Measurements from ENCODE around the gene TMEM44.
"Not testable (repeated sequence)": the region's sequence is repeated elsewhere in the genome, so short reads cannot be mapped to it uniquely, and the experiment has no call there.

TMEM44 gene

GRCh38 chr3:194642769-194643168, 9.6 kb upstream of the TMEM44 start:
- no peak for DNase-seq (ENCODE audit: low spot score)

- no peak for DNase-seq (ENCODE audit: low spot score)
Measured at GRCh38 chr3:194640829-194641228, 7.6 kb upstream of the TMEM44 start.

- DNase-seq (ENCODE audit: low spot score) = no peak
Measured at GRCh38 chr3:194638991-194639605, 5.9 kb upstream of the TMEM44 start.

GRCh38 chr3:194637541-194638400, 4.6 kb upstream of the TMEM44 start:
- no peak for DNase-seq (ENCODE audit: low spot score)

- DNase-seq (ENCODE audit: low spot score) = no peak
Measured at GRCh38 chr3:194637066-194637465, 3.8 kb upstream of the TMEM44 start.

- peak; percentile 63 for DNase-seq (ENCODE audit: low spot score)
Measured at GRCh38 chr3:194632809-194633348, 340 bp downstream of the TMEM44 start.

- no peak for DNase-seq (ENCODE audit: low spot score)
Measured at GRCh38 chr3:194632226-194632808, 902 bp downstream of the TMEM44 start.

GRCh38 chr3:194631696-194632095, 1.5 kb downstream of the TMEM44 start:
- DNase-seq (ENCODE audit: low spot score) = no peak

GRCh38 chr3:194630681-194631080, 2.5 kb downstream of the TMEM44 start:
- DNase-seq (ENCODE audit: low spot score) = not testable (repeated sequence)

- DNase-seq (ENCODE audit: low spot score) = no peak
Measured at GRCh38 chr3:194624956-194625355, 8.3 kb downstream of the TMEM44 start.

GRCh38 chr3:194623449-194624290, 9.5 kb downstream of the TMEM44 start:
- DNase-seq (ENCODE audit: low spot score) = no peak

GRCh38 chr3:194622621-194623340, 10.4 kb downstream of the TMEM44 start:
- DNase-seq (ENCODE audit: low spot score) = no peak

- DNase-seq (ENCODE audit: low spot score) = no peak
Measured at GRCh38 chr3:194621947-194622346, 11.3 kb downstream of the TMEM44 start.

GRCh38 chr3:194620196-194620595, 13.0 kb downstream of the TMEM44 start:
- DNase-seq (ENCODE audit: low spot score) = no peak

- no peak for DNase-seq (ENCODE audit: low spot score)
Measured at GRCh38 chr3:194619741-194620140, 13.5 kb downstream of the TMEM44 start.

- DNase-seq (ENCODE audit: low spot score) = no peak
Measured at GRCh38 chr3:194618858-194619608, 14.2 kb downstream of the TMEM44 start.

- DNase-seq (ENCODE audit: low spot score) = no peak
Measured at GRCh38 chr3:194617827-194618226, 15.4 kb downstream of the TMEM44 start.

GRCh38 chr3:194617143-194617671, 16.0 kb downstream of the TMEM44 start:
- DNase-seq (ENCODE audit: low spot score) = no peak

- no peak for DNase-seq (ENCODE audit: low spot score)
Measured at GRCh38 chr3:194615226-194615625, 18.0 kb downstream of the TMEM44 start.

- DNase-seq (ENCODE audit: low spot score) = no peak
Measured at GRCh38 chr3:194612221-194612620, 21.0 kb downstream of the TMEM44 start.

Data from RKO (cell line).